Measurements from ENCODE around the gene RMP24.

RMP24 gene

GRCh38 chr18:35983818-35984217, 11.3 kb downstream of the RMP24 start:
- peak overlapping the region; percentile 86 for H2BK120ac ChIP-seq (ENCODE audit: low read depth, low read length)
- no peaks in the 10 kb centered on the region; the same call in 1 of the 2 replicates for H3K9me3 ChIP-seq (ENCODE audit: control insufficient read depth, insufficient read depth, low read length)
- H2AK5ac ChIP-seq (ENCODE audit: low read depth, low read length), result no peak overlapping the region; the same call in 1 of the 2 replicates
- no CpG with 5 or more reads among the region's 5 CpGs for WGBS, 2 experiments (ENCODE audit: extremely low coverage in 2 of 2, insufficient read length in 1 of 2)
- peak; percentile 38; the same call in 1 of the 2 replicates for TF ChIP-seq FOS (IDR thresholded peaks at IDR 0.05; ENCODE audit: low read depth, low read length)
- TF ChIP-seq CEBPB (IDR thresholded peaks at IDR 0.05; ENCODE audit: low read depth, low read length), result 0 out of 2 replicates have a peak, but pooled peaks have one; percentile 11
- no peak for TF ChIP-seq POLR2A (IDR thresholded peaks at IDR 0.05; ENCODE audit: low read depth, low read length)
- H3K4ac ChIP-seq (ENCODE audit: low read depth, low read length), result peak overlapping the region; percentile 76
- H4K20me1 ChIP-seq (ENCODE audit: insufficient read depth, low read length), result no peaks in the 10 kb centered on the region
- intact Hi-C loops (cut with micrococcal nuclease) (no loop called here), in situ Hi-C loops (cut with MboI; ENCODE audit: low sequenced_read_pairs) (no loop called here), dilution Hi-C loops (cut with HindIII; ENCODE audit: low sequenced_read_pairs, unreplicated experiment) (no loop called here)
- peaks cover 11% of the 10 kb centered on the region for H3K4me1 ChIP-seq (ENCODE audit: control insufficient read depth, insufficient read depth, low read length)
- H2AK9ac ChIP-seq (replicated peaks; ENCODE audit: low read depth, low read length, poor library complexity), result no peak overlapping the region
- no peak overlapping the region; the same call in 1 of the 2 replicates for H3K9ac ChIP-seq (ENCODE audit: low read depth, low read length)
- no TSS peak for BruUV-seq (replicated peaks)
- H3K36me3 ChIP-seq (ENCODE audit: control insufficient read depth, insufficient read depth, low read length), result peaks cover 7% of the 10 kb centered on the region
- H3K56ac ChIP-seq (ENCODE audit: extremely low read depth, insufficient read depth, low read length), result peak overlapping the region; percentile 14; the same call in 1 of the 2 replicates
- peak overlapping the region; percentile 63 for H3K14ac ChIP-seq (replicated peaks; ENCODE audit: low read depth, low read length)
- no peak overlapping the region for H3K4me3 ChIP-seq (ENCODE audit: insufficient read depth, low read depth, low read length)
- H4K91ac ChIP-seq (ENCODE audit: insufficient read depth, low read depth, low read length), result peak overlapping the region; percentile 45; the same call in 1 of the 2 replicates
- H3K23ac ChIP-seq (ENCODE audit: low read depth, low read length), result peak overlapping the region; percentile 80
- CTCF ChIA-PET, result no interaction called here
- peak overlapping the region; percentile 75 for H2BK5ac ChIP-seq (ENCODE audit: low read depth, low read length, poor library complexity, severe bottlenecking)
- peak overlapping the region; percentile 60; the same call in 1 of the 2 replicates for H3K27ac ChIP-seq (ENCODE audit: insufficient read depth, low read length)
- no peaks in the 10 kb centered on the region for H3K27me3 ChIP-seq (ENCODE audit: control insufficient read depth, insufficient read depth, low read length)
- DNase-seq, result peak; percentile 94
- POLR2A ChIA-PET (ENCODE audit: unreplicated experiment), result interaction anchor here (1.0 kb wide), 1 partner anchor 10 kb away, joined by 3 read pairs; no protein-coding TSS in a partner anchor
- ATAC-seq (ENCODE audit: low read depth), result peak; percentile 90
- H3K18ac ChIP-seq (ENCODE audit: low read depth, low read length), result peak overlapping the region; percentile 56
- H3K79me1 ChIP-seq (ENCODE audit: low read depth in 1 of 2, low read length in 2 of 2), result peaks cover 0 to 5% of the 10 kb centered on the region in 2 experiments; a peak in 2 of 4 replicates
- peak overlapping the region; percentile 18; the same call in 1 of the 2 replicates for H4K5ac ChIP-seq (ENCODE audit: low read depth, low read length)
- H2BK15ac ChIP-seq (ENCODE audit: low read depth, low read length), result peak overlapping the region; percentile 54; the same call in 1 of the 3 replicates
- peak overlapping the region; percentile 75 for H2AFZ ChIP-seq (replicated peaks; ENCODE audit: low read length, poor library complexity)
- H3K4me2 ChIP-seq (ENCODE audit: low read depth, low read length), result no peak overlapping the region; the same call in 1 of the 2 replicates
- peak overlapping the region; percentile 86 for H2BK20ac ChIP-seq (ENCODE audit: low read depth, low read length)
- peaks cover 5% of the 10 kb centered on the region; the same call in 1 of the 2 replicates for H3K9me1 ChIP-seq (ENCODE audit: insufficient read depth, low read length)
- H4K8ac ChIP-seq (ENCODE audit: low read depth in 2 of 2, low read length in 2 of 2), result peak overlapping the region in 1 of 2 experiments; percentile 71; a peak in 2 of 4 replicates

Data from IMR-90 (cell line).